K562 (cell line): ENCODE data around the gene ASPHD1. TPM values are rescaled to one million over a fixed set of nuclear protein-coding genes. Genes with fewer than 3 reads are reported as not detected.

Source experiments
- FIP1L1 ChIP-seq: fragments of 200-400 bp; formaldehyde crosslinking; IDR thresholded peaks from 2 replicates; pipeline ENCODE4 v1.6.1; 2018; ENCODE audit warnings: mild to moderate bottlenecking, low read depth, low read length; ENCODE audit not compliant: poor library complexity, severe bottlenecking
- IRF1 ChIP-seq: sonication (generic); formaldehyde crosslinking; IDR thresholded peaks from 2 replicates; pipeline ENCODE4 v1.8.0; 2022; ENCODE audit warnings: missing genetic modification reagents, mild to moderate bottlenecking, borderline replicate concordance
- JUND ChIP-seq, 2 experiments: IDR thresholded peaks; 2 replicates in 1 of 2; 3 replicates in 1 of 2; pipeline ENCODE4 v1.6.1; 2011; ENCODE audit warnings: borderline replicate concordance in 2 of 2, low read depth in 2 of 2, low read length in 2 of 2, improper control_type of control experiment in 1 of 2, missing biosample characterization in 1 of 2, missing genetic modification characterization in 1 of 2, missing genetic modification reagents in 1 of 2
- NELFE ChIP-seq: IDR thresholded peaks from 2 replicates; pipeline ENCODE4 v1.6.1; 2011; ENCODE audit warnings: mild to moderate bottlenecking; ENCODE audit not compliant: insufficient read depth, insufficient read length
- PTRF ChIP-seq: fragments of 450-650 bp; IDR thresholded peaks from 2 replicates; pipeline ENCODE4 v1.6.1; 2016; ENCODE audit warnings: mild to moderate bottlenecking, missing genetic modification characterization, missing compliant biosample characterization
- SIRT6 ChIP-seq: IDR thresholded peaks from one replicate; pipeline ENCODE4 v1.6.1; 2012; ENCODE audit warnings: low read depth, mild to moderate bottlenecking, control low read depth, inconsistent platforms, low read length, moderate library complexity
- SMAD3 ChIP-seq: fragments of 450-650 bp; formaldehyde crosslinking; conservative IDR thresholded peaks from 2 replicates; pipeline ENCODE4 v1.4.0; 2020; ENCODE audit warnings: mild to moderate bottlenecking
- TAL1 ChIP-seq: fragments of 450-650 bp; IDR thresholded peaks from 2 replicates; pipeline ENCODE4 v1.6.1; 2016; ENCODE audit warnings: mild to moderate bottlenecking
- ZNF263 ChIP-seq: sonication (generic); formaldehyde crosslinking; IDR thresholded peaks from 2 replicates; pipeline ENCODE4 v1.8.0; 2022; ENCODE audit warnings: mild to moderate bottlenecking, missing genetic modification reagents, borderline replicate concordance
- ZNF644 ChIP-seq: fragments of 200-800 bp; sonication (Bioruptor generic); IDR thresholded peaks from 2 replicates; pipeline ENCODE4 v1.6.1; 2016; ENCODE audit warnings: low read depth, missing genetic modification characterization, missing compliant biosample characterization
- polyA plus RNA-seq, 8 experiments: library from polyadenylated mRNA; depleted of rRNA in 4 of 8; stranded (reverse) in 5 of 8; unstranded in 3 of 8; fragments of >200 nt; fragmentation: Nextera tagmentation in 2 of 8; fragmentation: Illumina TruSeq in 1 of 8; extraction: Ambion mirVana in 2 of 8; extraction: Trizol in 1 of 8; gene quantifications; 2 replicates each; pipeline versions ENCODE4 v1.2.1 to v1.2.3, GENCODE V29; 2011 to 2014; ENCODE audit warnings: inconsistent platforms in 1 of 8, missing spikeins in 1 of 8
- total RNA-seq, 7 experiments: library from RNA; depleted of rRNA in 6 of 7; stranded (reverse); fragments of >200 nt in 6 of 7; fragmentation: Illumina TruSeq in 2 of 7; extraction: Trizol in 2 of 7; gene quantifications; 2 replicates each; pipeline versions ENCODE4 v1.2.1 to v1.2.3, GENCODE V29; 2011 to 2021; ENCODE audit warnings: low replicate concordance in 1 of 7
- TF ChIP-seq, protein P1 (sequence below): IDR thresholded peaks from 2 replicates; pipeline ENCODE4 v1.6.1; 2012; ENCODE audit warnings: low read depth, low read length, improper control_type of control experiment, borderline replicate concordance
- TF ChIP-seq, protein P2 (sequence below): sonication (generic); formaldehyde crosslinking; IDR thresholded peaks from 2 replicates; pipeline ENCODE4 v1.8.0; 2022; ENCODE audit warnings: missing genetic modification reagents, mild to moderate bottlenecking, moderate library complexity, borderline replicate concordance

Gene ASPHD1
- total and polyA plus RNA-seq, 9 of the 15 experiments (the other 6 are each of a cell fraction or from before 2014, with no cell fraction given): 0.03 to 0.70 (median 0.24) TPM; not detected in 5

GRCh38 chr16:29893553-29893952 lies 6.7 kb upstream of the ASPHD1 start (continued):
- TF ChIP-seq PTRF (tag) (no peak), NELFE (no peak), SIRT6 (no peak), IRF1 (CRISPR knock-in tag) (no peak), FIP1L1 (no peak), ZNF263 (CRISPR knock-in tag) (no peak), JUND (IDR thresholded peaks at IDR 0.05; ENCODE audit: borderline replicate concordance, low read depth, low read length) (no peak; the same call in 1 of the 2 replicates), JUND (tag; IDR thresholded peaks at IDR 0.05; ENCODE audit: borderline replicate concordance, low read depth, low read length) (peak; percentile 25; the same call in 1 of the 3 replicates), TAL1 (peak; percentile 94), ZNF644 (tag) (no peak), SMAD3 (CRISPR knock-in tag) (no peak)
- TF ChIP-seq, protein P1, sequence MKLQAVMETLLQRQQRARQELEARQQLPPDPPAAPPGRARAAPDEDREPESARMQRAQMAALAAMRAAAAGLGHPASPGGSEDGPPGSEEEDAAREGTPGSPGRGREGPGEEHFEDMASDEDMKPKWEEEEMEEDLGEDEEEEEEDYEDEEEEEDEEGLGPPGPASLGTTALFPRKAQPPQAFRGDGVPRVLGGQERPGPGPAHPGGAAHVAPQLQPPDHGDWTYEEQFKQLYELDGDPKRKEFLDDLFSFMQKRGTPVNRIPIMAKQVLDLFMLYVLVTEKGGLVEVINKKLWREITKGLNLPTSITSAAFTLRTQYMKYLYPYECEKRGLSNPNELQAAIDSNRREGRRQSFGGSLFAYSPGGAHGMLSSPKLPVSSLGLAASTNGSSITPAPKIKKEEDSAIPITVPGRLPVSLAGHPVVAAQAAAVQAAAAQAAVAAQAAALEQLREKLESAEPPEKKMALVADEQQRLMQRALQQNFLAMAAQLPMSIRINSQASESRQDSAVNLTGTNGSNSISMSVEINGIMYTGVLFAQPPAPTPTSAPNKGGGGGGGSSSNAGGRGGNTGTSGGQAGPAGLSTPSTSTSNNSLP: no peak
- TF ChIP-seq, protein P2, sequence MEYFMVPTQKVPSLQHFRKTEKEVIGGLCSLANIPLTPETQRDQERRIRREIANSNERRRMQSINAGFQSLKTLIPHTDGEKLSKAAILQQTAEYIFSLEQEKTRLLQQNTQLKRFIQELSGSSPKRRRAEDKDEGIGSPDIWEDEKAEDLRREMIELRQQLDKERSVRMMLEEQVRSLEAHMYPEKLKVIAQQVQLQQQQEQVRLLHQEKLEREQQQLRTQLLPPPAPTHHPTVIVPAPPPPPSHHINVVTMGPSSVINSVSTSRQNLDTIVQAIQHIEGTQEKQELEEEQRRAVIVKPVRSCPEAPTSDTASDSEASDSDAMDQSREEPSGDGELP (CRISPR knock-in tag): no peak
